OCI-LY7 (cell line): ENCODE measurements around the gene CXCR6. TPM values are rescaled to one million over a fixed set of nuclear protein-coding genes. Genes with fewer than 3 reads are reported as not detected.
A peak's percentile ranks its signal among the peaks of the same experiment; 100 is the strongest.

ENCODE experiments used
- BruUV-seq: library from RNA; stranded (reverse); fragments of 400-500 nt; replicated peaks from 2 replicates; lab custom pipeline; 2021; lab: Mats Ljungman, UMichigan
- CTCF ChIA-PET: fragments of 300-600 bp; sonication (Branson Sonifier 250); formaldehyde crosslinking; loops from one replicate; lab custom pipeline; 2022; ENCODE audit warnings: antibody characterized with exemption; ENCODE audit not compliant: unreplicated experiment; lab: Charles Lee
- POLR2A ChIA-PET: fragments of 300-600 bp; sonication (Branson Sonifier 250); formaldehyde crosslinking; loops from one replicate; lab custom pipeline; 2022; ENCODE audit warnings: antibody characterized with exemption; lab: Charles Lee
- DNase-seq: peaks from one replicate; pipeline ENCODE4 v3.0.0-alpha.2; 2015; ENCODE audit warnings: low spot score
- H2AFZ ChIP-seq: fragments of 200-600 bp; sonication (generic), shearing (Covaris generic); 2 replicates; pipeline ENCODE4 v1.6.1; 2014; ENCODE audit warnings: mild to moderate bottlenecking, antibody characterized with exemption, low read length, moderate library complexity
- H3K27ac ChIP-seq: fragments of 200-600 bp; sonication (generic); 2 replicates; pipeline ENCODE4 v1.5.1; 2014; ENCODE audit warnings: mixed run types, low read depth, mild to moderate bottlenecking, moderate library complexity, low read length, inconsistent platforms; ENCODE audit not compliant: poor library complexity, severe bottlenecking
- H3K36me3 ChIP-seq: fragments of 200-600 bp; sonication (generic); 2 replicates; pipeline ENCODE4 v1.6.1; 2014; ENCODE audit warnings: mild to moderate bottlenecking, antibody characterized with exemption, low read length, moderate library complexity, mixed read lengths; ENCODE audit not compliant: insufficient read depth
- H3K4me1 ChIP-seq: fragments of 200-600 bp; sonication (generic); 2 replicates; pipeline ENCODE4 v1.5.1; 2014; ENCODE audit warnings: mild to moderate bottlenecking, low read length; ENCODE audit not compliant: insufficient read depth, poor library complexity, severe bottlenecking
- H3K4me2 ChIP-seq: fragments of 200-600 bp; sonication (generic); 2 replicates; pipeline ENCODE4 v1.6.1; 2014; ENCODE audit warnings: mild to moderate bottlenecking, low read length
- H3K4me3 ChIP-seq: fragments of 200-600 bp; sonication (generic); 2 replicates; pipeline ENCODE4 v1.5.1; 2014; ENCODE audit warnings: mild to moderate bottlenecking, low read depth, low read length; ENCODE audit not compliant: poor library complexity, severe bottlenecking
- H3K79me2 ChIP-seq: fragments of 200-600 bp; sonication (generic); 2 replicates; pipeline ENCODE4 v1.6.1; 2016; ENCODE audit warnings: low read depth, mild to moderate bottlenecking, low read length, moderate library complexity, mixed read lengths; ENCODE audit not compliant: insufficient read depth
- H3K9me2 ChIP-seq: fragments of 200-600 bp; sonication (generic); 2 replicates; pipeline ENCODE4 v1.6.1; 2016; ENCODE audit warnings: mild to moderate bottlenecking, low read length, mixed read lengths; ENCODE audit not compliant: insufficient read depth
- H3K9me3 ChIP-seq: fragments of 200-600 bp; sonication (generic); 2 replicates; pipeline ENCODE4 v1.6.1; 2014; ENCODE audit warnings: mild to moderate bottlenecking, mixed run types, low read length, mixed read lengths
- H4K20me1 ChIP-seq: fragments of 200-600 bp; sonication (generic); 2 replicates; pipeline ENCODE4 v1.6.1; 2014; ENCODE audit warnings: mild to moderate bottlenecking, antibody characterized with exemption, low read length, moderate library complexity, mixed read lengths; ENCODE audit not compliant: insufficient read depth
- EZH2phosphoT487 ChIP-seq: fragments of 200-600 bp; sonication (generic); IDR thresholded peaks from 2 replicates; pipeline ENCODE4 v1.6.1; 2018; ENCODE audit warnings: low read depth, borderline replicate concordance, mild to moderate bottlenecking, mixed run types, antibody characterized with exemption, low read length, moderate library complexity, mixed read lengths
- intact Hi-C: fragments of 100-400 bp; cut with micrococcal nuclease; formaldehyde crosslinking; loops from one replicate; pipeline ENCODE4 v1.10.0; 2022; ENCODE audit not compliant: unreplicated experiment
- total RNA-seq, 2 experiments: library from RNA; depleted of rRNA in 1 of 2; stranded (reverse); fragments of >200 nt in 1 of 2; shearing (Covaris generic) in 1 of 2; gene quantifications; 2 replicates each; pipeline ENCODE4 v1.2.3, GENCODE V29; 2014 to 2022
- TF ChIP-seq, protein P1 (sequence below): fragments of 200-600 bp; sonication (generic); conservative IDR thresholded peaks from 2 replicates; pipeline ENCODE4 v1.5.1; 2014; ENCODE audit warnings: mild to moderate bottlenecking, antibody characterized with exemption, low read length, moderate library complexity, mixed read lengths

Gene CXCR6
- total RNA-seq, 2 experiments from 2014 or later, result not detected

DNA sequence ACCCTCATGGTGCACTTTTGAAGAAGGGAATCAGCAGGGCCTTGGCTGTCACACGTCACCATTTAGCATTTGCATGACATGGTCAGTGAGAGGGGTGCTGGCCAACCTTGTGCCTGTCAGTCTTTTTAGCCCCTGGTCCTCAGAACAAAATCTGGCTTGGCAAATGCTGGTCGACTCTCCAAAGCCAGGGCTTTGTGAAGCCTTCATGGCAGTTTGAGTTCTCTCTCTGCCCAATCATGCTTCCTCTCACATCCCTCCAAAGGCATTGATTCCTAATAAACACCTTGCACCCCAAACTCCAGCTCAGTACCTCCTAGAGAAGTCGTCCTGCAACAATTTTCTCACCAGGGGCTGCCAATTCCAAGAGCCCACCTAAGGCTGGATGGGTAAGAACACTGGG, 37.5 kb upstream of the CXCR6 start:
- no peak overlapping the region for H3K4me3 ChIP-seq
- H3K4me1 ChIP-seq, result no peaks in the 10 kb centered on the region
- no TSS peak for BruUV-seq
- no peak for DNase-seq
- no peak overlapping the region for H3K4me2 ChIP-seq
- ChIA-PET POLR2A (interaction anchor here (1.0 kb wide), 1 partner anchor 19 kb away, joined by 3 read pairs; no protein-coding TSS in a partner anchor), CTCF (no interaction called here)
- H3K9me3 ChIP-seq, result no peaks in the 10 kb centered on the region
- TF ChIP-seq, protein P1, sequence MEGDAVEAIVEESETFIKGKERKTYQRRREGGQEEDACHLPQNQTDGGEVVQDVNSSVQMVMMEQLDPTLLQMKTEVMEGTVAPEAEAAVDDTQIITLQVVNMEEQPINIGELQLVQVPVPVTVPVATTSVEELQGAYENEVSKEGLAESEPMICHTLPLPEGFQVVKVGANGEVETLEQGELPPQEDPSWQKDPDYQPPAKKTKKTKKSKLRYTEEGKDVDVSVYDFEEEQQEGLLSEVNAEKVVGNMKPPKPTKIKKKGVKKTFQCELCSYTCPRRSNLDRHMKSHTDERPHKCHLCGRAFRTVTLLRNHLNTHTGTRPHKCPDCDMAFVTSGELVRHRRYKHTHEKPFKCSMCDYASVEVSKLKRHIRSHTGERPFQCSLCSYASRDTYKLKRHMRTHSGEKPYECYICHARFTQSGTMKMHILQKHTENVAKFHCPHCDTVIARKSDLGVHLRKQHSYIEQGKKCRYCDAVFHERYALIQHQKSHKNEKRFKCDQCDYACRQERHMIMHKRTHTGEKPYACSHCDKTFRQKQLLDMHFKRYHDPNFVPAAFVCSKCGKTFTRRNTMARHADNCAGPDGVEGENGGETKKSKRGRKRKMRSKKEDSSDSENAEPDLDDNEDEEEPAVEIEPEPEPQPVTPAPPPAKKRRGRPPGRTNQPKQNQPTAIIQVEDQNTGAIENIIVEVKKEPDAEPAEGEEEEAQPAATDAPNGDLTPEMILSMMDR, result no peak
- TF ChIP-seq EZH2phosphoT487, result no peak
- H2AFZ ChIP-seq, result no peak overlapping the region
- H4K20me1 ChIP-seq, result no peaks in the 10 kb centered on the region
- no peak overlapping the region for H3K27ac ChIP-seq
- H3K79me2 ChIP-seq, result no peaks in the 10 kb centered on the region
- no peaks in the 10 kb centered on the region for H3K36me3 ChIP-seq
- no peaks in the 10 kb centered on the region for H3K9me2 ChIP-seq
- intact Hi-C loops, result loop anchor here (5.0 kb wide), 1 partner anchor 63 kb away; the partner anchor contains the start of gene LZTFL1

DNA sequence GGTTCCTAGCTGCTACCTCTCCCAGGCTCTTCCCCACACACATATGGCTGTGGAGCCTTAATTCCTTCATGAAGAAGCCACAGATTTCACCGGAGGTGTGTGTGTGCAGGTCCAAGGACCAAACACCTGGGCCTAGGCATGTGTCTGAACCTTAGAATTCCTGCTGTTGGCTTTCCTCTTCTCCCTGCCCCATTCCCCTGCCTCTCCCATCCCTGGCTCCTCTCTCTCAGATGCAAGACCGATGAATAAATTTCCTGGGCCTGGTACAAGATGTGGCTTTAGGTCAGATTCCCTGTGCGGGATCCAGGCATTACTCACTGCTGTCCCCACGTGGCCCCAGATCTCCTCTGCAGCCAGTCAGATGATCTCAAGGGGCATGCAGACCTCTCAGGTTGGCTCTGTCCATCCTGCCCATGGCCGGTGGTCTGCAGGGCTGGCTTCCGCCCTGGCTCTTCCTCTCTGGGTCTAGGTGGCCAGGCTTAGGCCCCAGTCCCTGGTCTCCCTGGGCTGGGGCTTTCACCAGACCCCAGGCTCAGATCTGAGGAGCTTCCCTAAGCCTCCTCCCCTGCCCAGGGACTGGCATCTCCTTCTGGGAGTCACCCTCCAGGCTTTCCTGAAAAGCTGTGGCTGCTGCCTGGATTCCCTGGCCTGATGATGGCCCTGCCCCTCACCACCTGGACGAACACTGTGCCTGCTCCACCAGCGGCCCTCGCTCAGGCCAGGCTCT, 36.4 kb upstream of the CXCR6 start:
- no peaks in the 10 kb centered on the region for H3K79me2 ChIP-seq
- intact Hi-C loops, result loop anchor here (5.0 kb wide), 1 partner anchor 65 kb away; the partner anchor contains the start of gene LZTFL1
- POLR2A ChIA-PET, result no interaction called here
- TF ChIP-seq, protein P1, result peak; percentile 66
- TF ChIP-seq EZH2phosphoT487, result no peak
- no peaks in the 10 kb centered on the region for H3K36me3 ChIP-seq
- BruUV-seq, result no TSS peak
- CTCF ChIA-PET, result no interaction called here
- H3K9me2 ChIP-seq, result no peaks in the 10 kb centered on the region
- no peak overlapping the region for H2AFZ ChIP-seq
- DNase-seq, result peak; percentile 24
- H3K4me1 ChIP-seq, result no peaks in the 10 kb centered on the region
- H3K27ac ChIP-seq, result no peak overlapping the region
- H3K4me3 ChIP-seq, result no peak overlapping the region
- no peak overlapping the region for H3K4me2 ChIP-seq
- H3K9me3 ChIP-seq, result no peaks in the 10 kb centered on the region
- no peaks in the 10 kb centered on the region for H4K20me1 ChIP-seq
